Nucleus accumbens (tissue), 56 donors: ENCODE data around the gene PLAAT5.
"Not testable (repeated sequence)": the region's sequence is repeated elsewhere in the genome, so short reads cannot be mapped to it uniquely, and the experiment has no call there.

Experiments used
- DNase-seq, 56 donors: peaks; one replicate each; lab custom pipeline; 2025; lab: John Stamatoyannopoulos, UW

PLAAT5 gene

GRCh38 chr11:63490551-63491239 is at the start of gene PLAAT5:
Gene PLAAT5, minus strand, starts transcription at chr11:63491167. Its CDS starts 133 bp downstream, at chr11:63491034.
- peak in 22 of 56 donors; percentile 8 to 78 (median 36) for DNase-seq

GRCh38 chr11:63537293-63538101 is 46.5 kb upstream of the PLAAT5 start:
- peak in 48 of 56 donors; percentile 19 to 77 (median 54) for DNase-seq

GRCh38 chr11:63536669-63537292 is 45.8 kb upstream of the PLAAT5 start, which contains the start of gene PLAAT4:
Gene PLAAT4, plus strand, starts transcription at chr11:63536808. Its CDS starts 61 bp downstream, at chr11:63536869.
- DNase-seq = peak in 45 of 56 donors; percentile 15 to 77 (median 53)

- DNase-seq = no peak
These were observed 44.8 kb upstream of the PLAAT5 start for GRCh38 chr11:63535734-63536133.

- DNase-seq = no peak
These were observed 44.0 kb upstream of the PLAAT5 start for GRCh38 chr11:63534895-63535461.

GRCh38 chr11:63534076-63534475 is 43.1 kb upstream of the PLAAT5 start:
- no peak for DNase-seq

GRCh38 chr11:63532799-63533475 is 42.0 kb upstream of the PLAAT5 start:
- peak in 8 of 56 donors; percentile 4 to 33 (median 28) for DNase-seq

GRCh38 chr11:63532117-63532516 is 41.1 kb upstream of the PLAAT5 start:
- DNase-seq = no peak

GRCh38 chr11:63531074-63531792 is 40.3 kb upstream of the PLAAT5 start:
- peak in 3 of 56 donors; percentile 21 to 38 (median 37) for DNase-seq

- DNase-seq = peak in 37 of 56 donors; percentile 17 to 78 (median 45)
These were observed 39.1 kb upstream of the PLAAT5 start for GRCh38 chr11:63530021-63530420.

GRCh38 chr11:63529373-63529772 is 38.4 kb upstream of the PLAAT5 start:
- not testable (repeated sequence) for DNase-seq

- DNase-seq = not testable (repeated sequence)
These were observed 37.8 kb upstream of the PLAAT5 start for GRCh38 chr11:63528729-63529278.

GRCh38 chr11:63528156-63528555 is 37.2 kb upstream of the PLAAT5 start:
- DNase-seq = not testable (repeated sequence)

GRCh38 chr11:63527667-63528066 is 36.7 kb upstream of the PLAAT5 start:
- DNase-seq = no peak

GRCh38 chr11:63523151-63523550 is 32.2 kb upstream of the PLAAT5 start:
- DNase-seq = no peak

GRCh38 chr11:63521896-63522295 is 30.9 kb upstream of the PLAAT5 start:
- no peak for DNase-seq

- no peak for DNase-seq
These were observed 29.7 kb upstream of the PLAAT5 start for GRCh38 chr11:63520606-63521170.

GRCh38 chr11:63518548-63518947 is 27.6 kb upstream of the PLAAT5 start:
- DNase-seq = no peak

- no peak for DNase-seq
These were observed 26.2 kb upstream of the PLAAT5 start for GRCh38 chr11:63517156-63517555.
